Suprapubic skin (tissue), 4 donors: ENCODE results near the gene ACSL5.

Experiments
- CTCF ChIP-seq, 2 donors: fragments of 200-600 bp in 1 of 2; fragments of 450-650 bp in 1 of 2; sonication (generic) in 1 of 2; IDR thresholded peaks; one replicate each; pipeline ENCODE4 v1.5.1; 2016 to 2019; ENCODE audit warnings: antibody characterized with exemption in 2 of 2, mild to moderate bottlenecking in 1 of 2, moderate library complexity in 1 of 2
- EP300 ChIP-seq: sonication (generic); formaldehyde crosslinking; IDR thresholded peaks from one replicate; pipeline ENCODE4 v1.6.1; 2017; ENCODE audit warnings: antibody characterized with exemption
- POLR2A ChIP-seq, 2 donors: fragments of 450-650 bp; IDR thresholded peaks; one replicate each; pipeline ENCODE4 v1.6.1; 2017; ENCODE audit warnings: antibody characterized with exemption in 2 of 2, mild to moderate bottlenecking in 2 of 2, moderate library complexity in 2 of 2
- POLR2AphosphoS5 ChIP-seq, 3 donors: sonication (generic); formaldehyde crosslinking; IDR thresholded peaks; one replicate each; pipeline ENCODE4 v1.6.1; 2017; ENCODE audit warnings: antibody characterized with exemption in 3 of 3

- TF ChIP-seq CTCF (IDR thresholded peaks at IDR 0.05) (no peak), EP300 (no peak), POLR2A (IDR thresholded peaks at IDR 0.05) (no peak), POLR2AphosphoS5 (IDR thresholded peaks at IDR 0.05) (no peak)
Observed at GRCh38 chr10:112362833-112363232, 11.1 kb upstream of the ACSL5 start.
